ENCODE measurements around the gene ABCB11. TPM values are rescaled to one million over a fixed set of nuclear protein-coding genes. Genes with fewer than 3 reads are reported as not detected.
"Not testable (repeated sequence)": the region's sequence is repeated elsewhere in the genome, so short reads cannot be mapped to it uniquely, and the experiment has no call there.

ABCB11 gene
- total RNA-seq, 1 donor from 2014 or later: 0.18 TPM

DNA sequence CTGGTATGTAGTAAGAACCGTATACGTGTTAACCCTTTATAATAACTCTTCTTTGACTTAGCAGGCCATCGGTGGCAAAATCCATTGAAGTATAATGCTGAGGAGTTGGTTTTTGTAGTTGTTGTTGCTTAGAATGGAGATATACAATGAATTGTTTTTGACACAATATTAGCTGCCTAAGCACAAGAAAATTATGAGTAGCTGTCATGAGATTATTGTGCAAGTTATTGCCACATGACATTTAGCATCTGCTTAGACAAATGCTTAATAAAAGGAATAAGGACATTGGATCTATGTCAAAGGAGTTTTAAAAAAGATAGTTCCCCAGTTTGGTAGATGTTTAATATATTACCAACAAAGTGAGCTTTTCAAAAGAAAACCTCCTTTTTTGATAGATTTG is 59.9 kb downstream of the ABCB11 start:
- DNase-seq (ENCODE audit: low spot score): no peak

DNA sequence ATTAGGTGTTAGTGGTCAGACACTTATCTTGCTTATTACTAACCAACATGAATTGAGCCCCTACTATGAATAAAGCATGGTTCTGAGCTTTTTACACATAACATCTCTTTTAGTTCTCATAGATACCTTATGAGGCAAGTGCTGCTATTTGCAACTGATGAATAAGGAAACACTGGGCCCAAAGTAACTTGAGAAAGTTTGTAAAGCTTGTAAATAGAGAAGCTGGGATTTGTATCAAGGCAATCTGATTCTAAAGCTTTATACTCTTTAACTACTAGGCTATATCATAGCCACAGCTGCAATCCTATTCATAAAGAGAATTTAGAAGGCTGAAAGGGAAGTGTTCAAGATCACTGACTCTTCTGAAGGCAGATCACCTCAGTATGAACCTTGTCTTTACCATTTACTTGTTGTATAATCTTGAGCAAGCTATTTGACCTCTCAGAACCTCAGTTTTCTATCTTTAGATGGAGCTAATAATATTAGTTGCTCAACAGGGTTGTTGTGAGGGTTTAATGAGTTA is 60.4 kb downstream of the ABCB11 start:
- no peak for DNase-seq (ENCODE audit: low spot score)

GRCh38 chr2:168969865-168970264 is 61.3 kb downstream of the ABCB11 start:
- no peak for DNase-seq (ENCODE audit: low spot score)

DNA sequence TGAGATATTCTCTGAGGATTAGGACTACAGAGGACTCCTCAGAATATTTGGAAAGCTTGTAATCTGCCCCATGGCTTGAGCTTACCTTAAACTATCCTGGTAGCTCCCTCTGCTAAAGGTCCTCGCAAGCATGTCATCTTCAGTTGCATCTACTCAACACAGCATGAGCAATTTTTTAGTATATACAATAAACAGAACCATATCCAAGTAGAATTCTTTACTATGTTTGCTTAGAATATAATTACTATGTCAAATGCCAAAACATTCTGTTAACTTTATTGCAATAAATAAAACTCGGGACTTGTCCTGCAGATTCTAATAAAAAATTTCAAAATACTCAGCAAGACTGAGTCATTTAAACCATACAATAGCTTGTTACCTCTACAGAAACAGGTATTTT is 62.8 kb downstream of the ABCB11 start:
- DNase-seq (ENCODE audit: low spot score): no peak

DNA sequence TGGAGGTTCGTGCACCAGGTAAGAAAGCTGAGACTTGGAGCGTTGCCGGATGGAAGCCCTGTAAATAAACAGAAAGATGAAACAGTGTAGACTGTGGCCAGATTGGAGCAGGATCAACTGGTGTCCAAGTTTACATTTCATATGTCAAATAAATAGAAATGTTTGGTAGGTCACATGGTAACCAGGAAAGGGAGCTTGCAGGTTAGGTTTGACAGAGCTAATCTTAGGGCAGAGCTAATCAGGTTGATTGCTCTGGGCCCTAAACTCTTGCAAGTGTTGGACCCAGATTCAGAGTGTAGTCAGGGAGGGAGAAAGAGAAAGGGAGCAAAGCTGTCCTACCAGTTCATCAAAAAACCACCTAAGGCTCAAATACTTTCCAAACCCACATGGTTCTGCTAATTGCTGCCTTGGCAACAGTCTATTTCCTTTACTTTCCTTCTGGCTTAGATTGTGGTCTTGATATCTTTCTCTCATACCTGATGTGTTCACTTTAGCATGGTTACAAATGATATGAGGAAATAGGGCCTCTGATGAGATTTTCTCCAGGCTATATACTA is 66.8 kb downstream of the ABCB11 start:
- DNase-seq (ENCODE audit: low spot score): peak; percentile 46

DNA sequence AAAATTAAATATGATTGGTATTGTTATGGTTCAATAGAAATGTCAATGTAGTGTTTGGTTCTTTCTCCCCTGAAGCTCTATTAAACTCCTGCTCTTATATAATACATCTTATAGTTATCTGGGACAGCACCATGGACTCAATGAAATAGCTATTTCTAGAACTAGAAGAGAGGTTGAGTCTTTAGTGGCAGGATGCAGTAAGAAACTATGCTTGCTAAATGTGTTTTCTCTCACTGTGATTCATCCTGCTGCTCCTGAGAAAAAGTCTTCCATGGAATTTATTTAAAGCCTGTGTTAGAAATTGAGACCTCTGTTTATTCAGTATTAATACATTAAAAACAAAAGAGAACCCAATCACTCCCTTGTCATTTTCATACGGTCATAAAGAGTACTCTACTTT is 68.5 kb downstream of the ABCB11 start:
- no peak for DNase-seq (ENCODE audit: low spot score)

DNA sequence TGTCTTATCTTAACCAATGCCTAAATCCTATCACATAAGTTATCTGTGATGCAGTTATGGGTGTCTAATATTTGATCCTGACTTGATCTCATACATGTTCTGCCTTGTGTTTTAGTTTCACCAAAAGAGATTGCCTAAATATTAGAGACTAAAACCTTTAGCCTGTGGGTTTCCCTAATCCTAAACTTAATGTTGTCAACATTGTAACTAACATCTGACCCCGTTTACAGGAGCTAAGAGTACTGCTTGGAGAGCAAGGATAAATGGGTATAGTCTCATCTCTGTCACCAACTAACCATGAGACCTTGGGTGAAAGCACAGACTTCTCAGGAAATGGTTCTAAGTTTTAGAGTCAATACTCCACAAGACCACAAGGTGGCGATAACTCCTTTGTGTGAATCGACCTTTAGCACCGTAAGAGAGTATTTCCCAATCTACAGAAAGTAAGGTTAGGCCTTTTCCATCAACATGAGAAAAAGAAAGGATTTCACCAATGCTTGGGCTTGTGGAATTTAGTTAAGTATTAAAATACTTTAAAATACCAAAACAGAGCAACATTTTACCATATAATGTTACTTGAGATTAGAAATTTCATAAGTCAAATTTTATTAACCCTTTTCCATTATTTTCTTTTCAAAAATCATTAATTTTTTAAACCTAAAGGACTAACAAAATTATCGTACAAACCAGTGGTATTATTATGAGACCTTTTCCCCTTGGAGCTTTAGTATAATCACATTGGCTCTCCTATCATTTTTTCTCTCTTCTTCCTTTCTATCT is 69.5 kb downstream of the ABCB11 start:
- DNase-seq (ENCODE audit: low spot score): peak; percentile 50

- DNase-seq (ENCODE audit: low spot score): no peak
These were observed 74.7 kb downstream of the ABCB11 start for GRCh38 chr2:168956392-168956791.

DNA sequence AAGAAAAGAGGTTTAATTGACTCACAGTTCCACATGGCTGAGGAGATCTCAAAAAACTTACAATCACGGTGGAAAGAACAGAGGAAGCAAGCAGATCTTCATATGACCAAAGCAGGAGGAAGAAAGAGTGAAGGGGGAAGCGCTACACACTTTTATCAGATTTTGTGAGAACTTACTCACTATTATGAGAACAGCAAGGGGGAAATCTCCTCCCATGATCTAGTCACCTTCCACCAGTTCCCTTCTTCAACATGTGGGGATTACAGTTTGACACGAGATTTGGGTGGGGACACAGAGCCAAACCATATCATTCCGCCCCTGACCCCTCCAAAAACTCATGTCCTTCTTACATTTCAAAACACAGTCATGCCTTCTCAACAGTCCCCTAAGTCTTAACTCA is 75.8 kb downstream of the ABCB11 start:
- DNase-seq (ENCODE audit: low spot score): no peak

DNA sequence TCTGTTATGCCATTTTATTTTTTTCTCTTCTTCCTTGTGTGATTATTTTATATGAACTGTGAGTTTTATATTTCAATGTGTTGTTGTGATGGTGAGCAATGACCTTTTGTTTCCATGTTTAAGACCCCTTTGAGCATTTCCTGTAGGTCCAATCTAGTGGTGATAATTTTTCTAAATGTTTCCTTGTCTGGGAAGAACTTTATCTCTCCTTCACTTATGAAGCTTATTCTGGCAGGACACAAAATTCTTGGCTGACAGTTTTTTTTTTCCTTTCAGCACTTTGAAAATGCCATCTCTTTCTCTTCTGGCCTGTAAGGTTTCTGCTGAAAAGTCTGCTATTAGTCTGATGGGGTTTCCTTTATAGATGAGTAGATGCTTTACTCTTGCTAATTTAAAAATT is 76.9 kb downstream of the ABCB11 start:
- no peak for DNase-seq (ENCODE audit: low spot score)

DNA sequence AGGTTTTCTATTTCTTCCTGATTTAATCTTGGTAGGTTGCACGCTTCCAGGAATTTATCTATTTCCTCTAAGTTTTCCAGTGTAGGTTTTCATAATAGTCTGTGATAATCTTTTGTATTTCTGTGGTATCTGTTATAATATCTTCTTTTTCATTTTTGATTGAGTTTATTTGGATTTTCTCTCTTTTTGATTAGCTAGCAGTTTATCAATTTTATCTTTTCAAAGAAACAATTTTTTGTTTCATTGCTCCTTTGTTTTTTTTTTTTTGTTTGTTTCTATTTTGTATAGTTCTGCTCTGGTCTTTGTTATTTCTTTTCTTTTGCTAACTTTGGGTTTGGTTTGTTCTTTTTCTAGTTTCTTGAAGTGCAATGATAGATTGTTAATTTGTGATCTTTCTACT is 78.7 kb downstream of the ABCB11 start:
- DNase-seq (ENCODE audit: low spot score): no peak

- DNase-seq (ENCODE audit: low spot score): no peak
These were observed 79.3 kb downstream of the ABCB11 start for GRCh38 chr2:168951871-168952270.

GRCh38 chr2:168949324-168949723 is 81.8 kb downstream of the ABCB11 start:
- DNase-seq (ENCODE audit: low spot score): no peak

- no peak for DNase-seq (ENCODE audit: low spot score)
These were observed 82.4 kb downstream of the ABCB11 start for GRCh38 chr2:168948621-168949212.

DNA sequence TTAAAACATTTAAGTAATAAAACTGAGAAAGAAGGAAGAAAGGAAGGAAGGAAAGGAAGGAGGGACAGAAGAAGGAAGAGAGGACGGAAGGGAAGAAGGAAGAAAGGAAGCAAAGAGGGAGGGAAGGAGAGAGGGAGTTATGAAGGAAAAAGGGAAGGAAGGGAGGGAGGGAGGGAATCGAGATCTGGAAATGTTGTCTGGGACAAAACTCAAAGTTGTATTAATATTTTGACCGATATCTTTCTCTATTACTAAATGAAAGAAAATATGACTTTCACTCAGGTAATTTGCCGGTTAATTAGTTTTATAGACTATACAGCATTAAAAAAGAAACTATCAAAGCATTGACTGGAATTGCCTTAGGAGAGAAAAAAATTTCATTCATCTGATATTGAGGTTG is 85.6 kb downstream of the ABCB11 start:
- no peak for DNase-seq (ENCODE audit: low spot score)

- no peak for DNase-seq (ENCODE audit: low spot score)
These were observed 87.1 kb downstream of the ABCB11 start for GRCh38 chr2:168944065-168944464.

DNA sequence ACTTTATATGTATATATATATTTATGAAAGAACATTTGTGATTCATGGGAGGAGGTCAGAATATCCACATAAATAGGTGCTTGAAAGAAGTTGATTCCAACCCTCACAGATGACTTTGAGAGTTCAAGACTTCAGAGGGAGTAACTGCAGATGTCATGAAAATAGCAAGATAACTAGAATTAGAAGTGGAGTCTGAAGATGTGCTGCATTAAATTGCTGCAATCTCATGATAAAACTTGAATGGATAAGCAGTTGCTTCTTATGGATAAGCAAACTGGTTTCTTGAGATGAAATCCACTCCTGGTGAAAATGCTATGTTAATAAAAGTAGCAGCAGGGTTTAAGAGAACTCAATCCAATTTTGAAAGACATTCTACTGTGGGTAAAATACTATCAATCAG is 89.8 kb downstream of the ABCB11 start:
- no peak for DNase-seq (ENCODE audit: low spot score)

- DNase-seq (ENCODE audit: low spot score): no peak
These were observed 91.2 kb downstream of the ABCB11 start for GRCh38 chr2:168939918-168940317.

GRCh38 chr2:168939061-168939460 is 92.1 kb downstream of the ABCB11 start:
- DNase-seq (ENCODE audit: low spot score): no peak

GRCh38 chr2:168935810-168936581 is 95.1 kb downstream of the ABCB11 start:
- DNase-seq (ENCODE audit: low spot score): no peak

DNA sequence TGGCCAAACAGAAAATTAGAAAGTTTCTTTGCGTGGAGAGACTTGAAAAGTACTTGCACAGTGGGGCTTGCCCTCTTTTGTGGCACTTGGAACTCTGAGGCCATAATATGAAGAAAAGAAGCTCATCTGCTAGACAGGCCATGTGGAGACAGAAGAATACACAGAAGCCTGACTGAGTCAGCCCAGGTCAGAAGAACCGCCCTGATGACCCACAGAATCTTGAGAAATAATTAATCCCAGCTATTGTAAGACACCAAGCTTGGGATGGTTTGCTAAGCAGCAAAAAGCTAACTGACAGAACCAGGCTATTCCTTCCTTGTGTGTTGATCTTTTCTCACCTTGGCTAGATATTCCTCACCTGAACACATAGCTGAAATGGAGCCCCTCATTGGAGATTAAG is 96.3 kb downstream of the ABCB11 start:
- no peak for DNase-seq (ENCODE audit: low spot score)

DNA sequence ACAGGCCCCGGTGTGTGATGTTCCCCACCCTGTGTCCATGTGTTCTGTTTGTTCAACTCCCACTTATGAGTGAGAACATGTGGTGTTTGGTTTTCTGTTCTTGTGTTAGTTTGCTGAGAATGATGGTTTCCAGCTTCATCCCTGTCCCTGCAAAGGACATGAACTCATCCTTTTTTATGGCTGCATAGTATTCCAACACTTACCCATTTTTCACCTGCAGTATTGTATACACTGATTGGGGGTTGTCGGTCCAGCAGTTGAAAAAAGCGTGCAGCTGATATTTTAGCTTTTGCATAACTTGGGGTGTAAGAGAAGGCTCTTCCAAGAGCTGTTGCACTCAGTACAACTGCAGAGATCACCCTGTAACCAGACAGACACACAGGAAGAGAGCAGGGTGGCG is 99.0 kb downstream of the ABCB11 start:
- not testable (repeated sequence) for DNase-seq (ENCODE audit: low spot score)
